GM12878 (cell line): Measurements from ENCODE around the gene TRIM37. TPM values are rescaled to one million over a fixed set of nuclear protein-coding genes. Genes with fewer than 3 reads are reported as not detected.

Source experiments
- ATAC-seq: fragments of 200-7000 bp; cut with Tn5 transposase; 3 replicates; pipeline ENCODE4 v1.9.1; 2020; ENCODE audit warnings: mild to moderate bottlenecking, moderate library complexity
- BruUV-seq: library from RNA; stranded (reverse); fragments of 400-500 nt; replicated peaks from 2 replicates; lab custom pipeline; 2021; lab: Mats Ljungman, UMichigan
- CTCF ChIA-PET: fragments of 300-600 bp; sonication (Branson Sonifier 250); formaldehyde crosslinking; extraction: SDS; loops from one replicate; lab custom pipeline; 2021; ENCODE audit warnings: inconsistent platforms; lab: Yijun Ruan, JAX
- POLR2A ChIA-PET: fragments of 350-600 bp; formaldehyde crosslinking; extraction: SDS; loops from one replicate; lab custom pipeline; 2021; ENCODE audit warnings: inconsistent platforms; lab: Charles Lee
- RAD21 ChIA-PET: fragments of 300-600 bp; sonication (Branson Sonifier 250); formaldehyde crosslinking; loops from one replicate; lab custom pipeline; 2023; ENCODE audit warnings: antibody characterized with exemption; ENCODE audit not compliant: unreplicated experiment; lab: Charles Lee
- SMC1A ChIA-PET: fragments of 300-600 bp; sonication (Branson Sonifier 250); formaldehyde crosslinking; loops from one replicate; lab custom pipeline; 2023; ENCODE audit not compliant: unreplicated experiment, uncharacterized antibody; lab: Charles Lee
- DNase-seq: peaks from one replicate; pipeline ENCODE4 v3.0.0-alpha.2; 2011; ENCODE audit warnings: low read depth, low spot score
- FAIRE-seq: peaks from 3 replicates; lab custom pipeline; 2011; peaks lifted over from hg19 to GRCh38; lab: Jason Lieb, UNC
- H2AFZ ChIP-seq: 2 replicates; pipeline ENCODE4 v1.6.0; 2011; ENCODE audit warnings: low read depth, low read length, control low read depth; ENCODE audit not compliant: control insufficient read depth
- H3K27ac ChIP-seq: 2 replicates; pipeline ENCODE4 v1.5.1; 2011; ENCODE audit warnings: control low read depth; ENCODE audit not compliant: control insufficient read depth, insufficient read depth
- H3K27me3 ChIP-seq, 2 experiments: replicated peaks in 1 of 2; 2 replicates each; pipeline versions ENCODE4 v1.6.0 to v1.6.1; 2011; ENCODE audit warnings: low read length in 1 of 2; ENCODE audit not compliant: control insufficient read depth in 2 of 2, insufficient read depth in 2 of 2
- H3K36me3 ChIP-seq, 2 experiments: 2 replicates each; pipeline ENCODE4 v1.5.1; 2011; ENCODE audit warnings: low read length in 1 of 2; ENCODE audit not compliant: control insufficient read depth in 2 of 2, insufficient read depth in 2 of 2
- H3K4me1 ChIP-seq: 2 replicates; pipeline ENCODE4 v1.6.1; 2011; ENCODE audit warnings: mild to moderate bottlenecking, low read length, moderate library complexity, mixed read lengths; ENCODE audit not compliant: control insufficient read depth, insufficient read depth
- H3K4me2 ChIP-seq: 2 replicates; pipeline ENCODE4 v1.6.0; 2011; ENCODE audit warnings: control low read depth; ENCODE audit not compliant: control insufficient read depth, insufficient read depth
- H3K4me3 ChIP-seq: fragments of 200-600 bp; sonication (generic); 2 replicates; pipeline ENCODE4 v1.5.1; 2016
- H3K79me2 ChIP-seq: 2 replicates; pipeline ENCODE4 v1.6.0; 2011; ENCODE audit warnings: low read length; ENCODE audit not compliant: control insufficient read depth, insufficient read depth
- H3K9ac ChIP-seq: 2 replicates; pipeline ENCODE4 v1.8.0; 2011; ENCODE audit warnings: low read length, control low read depth, mixed read lengths; ENCODE audit not compliant: control insufficient read depth, insufficient read depth
- H3K9me3 ChIP-seq: replicated peaks from 3 replicates; pipeline ENCODE4 v1.5.1; 2011; ENCODE audit warnings: mild to moderate bottlenecking, low read length; ENCODE audit not compliant: control insufficient read depth, insufficient read depth
- H4K20me1 ChIP-seq: 2 replicates; pipeline ENCODE4 v1.6.0; 2011; ENCODE audit not compliant: control insufficient read depth, insufficient read depth
- ASH2L ChIP-seq: fragments of 300-600, 200-600 bp; sonication (generic); IDR thresholded peaks from 2 replicates; pipeline ENCODE4 v1.6.1; 2017; ENCODE audit warnings: low read depth, mild to moderate bottlenecking, borderline replicate concordance
- CEBPB ChIP-seq, 2 experiments: fragments of 150-350 bp in 1 of 2; IDR thresholded peaks; 2 replicates each; pipeline ENCODE4 v1.6.1; 2012 to 2014; ENCODE audit warnings: low read depth in 2 of 2, low read length in 2 of 2, borderline replicate concordance in 1 of 2, inconsistent platforms in 1 of 2
- JUNB ChIP-seq: IDR thresholded peaks from 2 replicates; pipeline ENCODE4 v1.6.1; 2016; ENCODE audit warnings: antibody characterized with exemption, mild to moderate bottlenecking
- RB1 ChIP-seq: fragments of 450-650 bp; formaldehyde crosslinking; IDR thresholded peaks from 2 replicates; pipeline ENCODE4 v1.6.1; 2017; ENCODE audit warnings: mild to moderate bottlenecking, borderline replicate concordance
- SIN3A ChIP-seq: IDR thresholded peaks from 2 replicates; pipeline ENCODE4 v1.6.1; 2012; ENCODE audit warnings: low read depth, low read length, improper control_type of control experiment
- WGBS: methylation state at CpG from one replicate; pipeline ENCODE4 v1.1.6; 2016; ENCODE audit warnings: low lambda C conversion rate; ENCODE audit not compliant: insufficient replicate concordance, insufficient coverage; ENCODE audit errors: missing lambda C conversion rate; 5-methylcytosine and 5-hydroxymethylcytosine counted together
- in situ Hi-C: fragments of 300-500 bp; cut with MboI; formaldehyde crosslinking; loops from 9 replicates; pipeline ENCODE4 v1.14.3; 2018; ENCODE audit warnings: mixed read lengths
- intact Hi-C: fragments of 100-400 bp; cut with micrococcal nuclease; formaldehyde crosslinking; loops from one replicate; pipeline ENCODE4 v1.14.2; 2022; ENCODE audit not compliant: unreplicated experiment
- polyA plus RNA-seq, 11 experiments: library from polyadenylated mRNA; depleted of rRNA in 4 of 11; unstranded in 6 of 11; stranded (reverse) in 5 of 11; fragments of >200 nt; fragmentation: Nextera tagmentation in 4 of 11; fragmentation: Illumina TruSeq in 1 of 11; extraction: Ambion mirVana in 4 of 11; extraction: Trizol in 1 of 11; gene quantifications; 1 replicate in 1 of 11; 2 replicates in 10 of 11; pipeline versions ENCODE4 v1.2.1 to v1.2.3, GENCODE V29; 2011 to 2016; ENCODE audit warnings: inconsistent platforms in 2 of 11, missing spikeins in 2 of 11, low read depth in 1 of 11
- total RNA-seq, 4 experiments: library from RNA; depleted of rRNA in 3 of 4; stranded (reverse); fragments of >200 nt in 3 of 4; fragmentation: Illumina TruSeq in 1 of 4; extraction: Trizol in 1 of 4; gene quantifications; 2 replicates each; pipeline versions ENCODE4 v1.2.1 to v1.2.3, GENCODE V29; 2013 to 2021
- TF ChIP-seq, protein P1 (sequence below): IDR thresholded peaks from 2 replicates; pipeline ENCODE4 v1.6.1; 2011; ENCODE audit warnings: mild to moderate bottlenecking, low read depth, low read length, moderate library complexity; ENCODE audit not compliant: insufficient replicate concordance
- TF ChIP-seq, protein P2 (sequence below): fragments of 450-650 bp; IDR thresholded peaks from 2 replicates; pipeline ENCODE4 v1.6.1; 2017; ENCODE audit warnings: mild to moderate bottlenecking, low read depth, inconsistent platforms; ENCODE audit not compliant: poor library complexity, severe bottlenecking
- TF ChIP-seq, protein P3 (sequence below): IDR thresholded peaks from 2 replicates; pipeline ENCODE4 v1.6.1; 2012; ENCODE audit warnings: mild to moderate bottlenecking, low read depth, low read length

TRIM37 gene
- total and polyA plus RNA-seq, 10 of the 15 experiments (the other 5 are each of a cell fraction or from before 2014, with no cell fraction given): 4.8 to 20.6 (median 18.1) TPM

DNA sequence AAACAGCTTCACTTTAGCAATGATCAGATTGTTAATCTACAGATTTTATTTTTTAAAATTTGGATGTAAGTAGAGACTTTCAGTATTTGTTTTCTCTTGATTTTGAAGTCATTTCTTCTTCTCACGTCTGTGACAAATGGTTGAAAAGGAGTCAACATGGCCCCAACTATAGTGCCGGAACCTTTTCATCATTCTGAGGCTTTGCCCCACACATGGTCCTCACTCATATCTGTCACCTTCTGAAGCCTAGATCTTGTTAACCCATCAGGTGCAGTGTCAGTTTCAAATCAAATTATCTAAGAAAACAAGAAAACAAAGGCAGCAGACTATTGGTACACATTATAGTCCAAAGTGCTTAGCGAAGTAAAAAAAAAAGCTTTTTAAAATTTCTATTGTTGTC, 124.1 kb downstream of the TRIM37 start:
- no peaks in the 10 kb centered on the region for H4K20me1 ChIP-seq
- DNase-seq: no peak
- intact Hi-C loops (no loop called here), in situ Hi-C loops (no loop called here)
- 72% methylated on average over 3 of the region's 3 CpGs for WGBS
- BruUV-seq: no TSS peak
- FAIRE-seq: no peak
- H2AFZ ChIP-seq: no peak overlapping the region
- H3K4me2 ChIP-seq: no peak overlapping the region
- ChIA-PET SMC1A (interaction anchor here (1.2 kb wide), 1 partner anchor 8 kb away, joined by 5 read pairs; no protein-coding TSS in a partner anchor), RAD21 (no interaction called here), POLR2A (interaction anchor here (0.6 kb wide), 1 partner anchor 10 kb away, joined by 3 read pairs; no protein-coding TSS in a partner anchor), CTCF (no interaction called here)
- H3K79me2 ChIP-seq: no peaks in the 10 kb centered on the region
- 0 out of 2 replicates have a peak, but pooled peaks cover 3% of the 10 kb centered on the region for H3K4me1 ChIP-seq
- TF ChIP-seq, protein P1, sequence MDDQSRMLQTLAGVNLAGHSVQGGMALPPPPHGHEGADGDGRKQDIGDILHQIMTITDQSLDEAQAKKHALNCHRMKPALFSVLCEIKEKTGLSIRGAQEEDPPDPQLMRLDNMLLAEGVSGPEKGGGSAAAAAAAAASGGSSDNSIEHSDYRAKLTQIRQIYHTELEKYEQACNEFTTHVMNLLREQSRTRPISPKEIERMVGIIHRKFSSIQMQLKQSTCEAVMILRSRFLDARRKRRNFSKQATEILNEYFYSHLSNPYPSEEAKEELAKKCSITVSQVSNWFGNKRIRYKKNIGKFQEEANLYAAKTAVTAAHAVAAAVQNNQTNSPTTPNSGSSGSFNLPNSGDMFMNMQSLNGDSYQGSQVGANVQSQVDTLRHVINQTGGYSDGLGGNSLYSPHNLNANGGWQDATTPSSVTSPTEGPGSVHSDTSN: no peak
- TF ChIP-seq JUNB (no peak), RB1 (no peak), ASH2L (no peak), CEBPB (IDR thresholded peaks at IDR 0.05; ENCODE audit: borderline replicate concordance in 1 of 2, low read depth in 2 of 2, low read length in 2 of 2) (no peak), SIN3A (no peak)
- TF ChIP-seq, protein P2, sequence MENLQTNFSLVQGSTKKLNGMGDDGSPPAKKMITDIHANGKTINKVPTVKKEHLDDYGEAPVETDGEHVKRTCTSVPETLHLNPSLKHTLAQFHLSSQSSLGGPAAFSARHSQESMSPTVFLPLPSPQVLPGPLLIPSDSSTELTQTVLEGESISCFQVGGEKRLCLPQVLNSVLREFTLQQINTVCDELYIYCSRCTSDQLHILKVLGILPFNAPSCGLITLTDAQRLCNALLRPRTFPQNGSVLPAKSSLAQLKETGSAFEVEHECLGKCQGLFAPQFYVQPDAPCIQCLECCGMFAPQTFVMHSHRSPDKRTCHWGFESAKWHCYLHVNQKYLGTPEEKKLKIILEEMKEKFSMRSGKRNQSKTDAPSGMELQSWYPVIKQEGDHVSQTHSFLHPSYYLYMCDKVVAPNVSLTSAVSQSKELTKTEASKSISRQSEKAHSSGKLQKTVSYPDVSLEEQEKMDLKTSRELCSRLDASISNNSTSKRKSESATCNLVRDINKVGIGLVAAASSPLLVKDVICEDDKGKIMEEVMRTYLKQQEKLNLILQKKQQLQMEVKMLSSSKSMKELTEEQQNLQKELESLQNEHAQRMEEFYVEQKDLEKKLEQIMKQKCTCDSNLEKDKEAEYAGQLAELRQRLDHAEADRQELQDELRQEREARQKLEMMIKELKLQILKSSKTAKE: no peak
- TF ChIP-seq, protein P3, sequence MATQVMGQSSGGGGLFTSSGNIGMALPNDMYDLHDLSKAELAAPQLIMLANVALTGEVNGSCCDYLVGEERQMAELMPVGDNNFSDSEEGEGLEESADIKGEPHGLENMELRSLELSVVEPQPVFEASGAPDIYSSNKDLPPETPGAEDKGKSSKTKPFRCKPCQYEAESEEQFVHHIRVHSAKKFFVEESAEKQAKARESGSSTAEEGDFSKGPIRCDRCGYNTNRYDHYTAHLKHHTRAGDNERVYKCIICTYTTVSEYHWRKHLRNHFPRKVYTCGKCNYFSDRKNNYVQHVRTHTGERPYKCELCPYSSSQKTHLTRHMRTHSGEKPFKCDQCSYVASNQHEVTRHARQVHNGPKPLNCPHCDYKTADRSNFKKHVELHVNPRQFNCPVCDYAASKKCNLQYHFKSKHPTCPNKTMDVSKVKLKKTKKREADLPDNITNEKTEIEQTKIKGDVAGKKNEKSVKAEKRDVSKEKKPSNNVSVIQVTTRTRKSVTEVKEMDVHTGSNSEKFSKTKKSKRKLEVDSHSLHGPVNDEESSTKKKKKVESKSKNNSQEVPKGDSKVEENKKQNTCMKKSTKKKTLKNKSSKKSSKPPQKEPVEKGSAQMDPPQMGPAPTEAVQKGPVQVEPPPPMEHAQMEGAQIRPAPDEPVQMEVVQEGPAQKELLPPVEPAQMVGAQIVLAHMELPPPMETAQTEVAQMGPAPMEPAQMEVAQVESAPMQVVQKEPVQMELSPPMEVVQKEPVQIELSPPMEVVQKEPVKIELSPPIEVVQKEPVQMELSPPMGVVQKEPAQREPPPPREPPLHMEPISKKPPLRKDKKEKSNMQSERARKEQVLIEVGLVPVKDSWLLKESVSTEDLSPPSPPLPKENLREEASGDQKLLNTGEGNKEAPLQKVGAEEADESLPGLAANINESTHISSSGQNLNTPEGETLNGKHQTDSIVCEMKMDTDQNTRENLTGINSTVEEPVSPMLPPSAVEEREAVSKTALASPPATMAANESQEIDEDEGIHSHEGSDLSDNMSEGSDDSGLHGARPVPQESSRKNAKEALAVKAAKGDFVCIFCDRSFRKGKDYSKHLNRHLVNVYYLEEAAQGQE: no peak
- no peak overlapping the region for H3K9ac ChIP-seq
- H3K27me3 ChIP-seq: no peaks in the 10 kb centered on the region
- H3K36me3 ChIP-seq: no peaks in the 10 kb centered on the region
- no peak overlapping the region for H3K27ac ChIP-seq
- H3K9me3 ChIP-seq: no peaks in the 10 kb centered on the region
- ATAC-seq: no peak
- H3K4me3 ChIP-seq: no peak overlapping the region
